Activated T-cell treated with anti-CD3 and anti-CD28 coated beads for 48 hours (primary cell): ENCODE data around the gene FOXK2.
"Not testable (repeated sequence)": the region's sequence is repeated elsewhere in the genome, so short reads cannot be mapped to it uniquely, and the experiment has no call there.

ENCODE experiments used
- DNase-seq: peaks from one replicate; pipeline ENCODE4 v3.0.0-alpha.2; 2020; ENCODE audit warnings: low read depth

FOXK2 gene

DNA sequence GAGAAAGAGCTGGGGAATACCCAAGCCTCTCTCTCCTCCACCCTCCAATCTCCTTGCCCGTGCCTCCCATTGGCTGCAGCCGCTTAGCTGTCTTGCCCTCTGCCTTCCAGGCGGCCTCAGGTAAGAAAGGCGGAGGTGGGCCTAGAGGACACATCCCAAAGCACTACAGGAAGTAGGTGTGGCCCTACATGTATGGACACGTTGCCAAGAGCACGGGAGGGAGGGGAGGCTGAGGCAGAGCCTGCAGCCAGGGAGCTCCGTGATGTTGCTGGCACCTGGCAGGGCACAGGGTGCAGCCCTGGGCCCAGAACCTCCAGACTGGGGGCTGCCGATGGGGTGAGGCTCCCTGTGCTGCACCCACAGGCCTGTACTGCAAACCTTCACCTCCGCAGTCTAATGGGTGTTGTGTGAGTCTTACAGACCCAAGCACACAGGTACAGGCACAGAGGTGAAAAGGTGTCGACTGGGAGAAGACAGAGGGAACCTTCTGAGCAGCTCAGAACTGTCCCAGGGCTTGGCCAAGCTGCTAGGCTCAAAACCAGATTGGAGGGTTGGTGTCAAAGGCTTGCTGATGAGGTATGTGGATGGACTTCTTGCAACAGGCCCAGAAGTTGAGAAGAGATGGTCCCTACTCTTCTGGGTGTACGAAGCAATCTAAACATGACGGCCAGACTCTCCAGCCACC, 23.5 kb upstream of the FOXK2 start:
- no peak for DNase-seq

DNA sequence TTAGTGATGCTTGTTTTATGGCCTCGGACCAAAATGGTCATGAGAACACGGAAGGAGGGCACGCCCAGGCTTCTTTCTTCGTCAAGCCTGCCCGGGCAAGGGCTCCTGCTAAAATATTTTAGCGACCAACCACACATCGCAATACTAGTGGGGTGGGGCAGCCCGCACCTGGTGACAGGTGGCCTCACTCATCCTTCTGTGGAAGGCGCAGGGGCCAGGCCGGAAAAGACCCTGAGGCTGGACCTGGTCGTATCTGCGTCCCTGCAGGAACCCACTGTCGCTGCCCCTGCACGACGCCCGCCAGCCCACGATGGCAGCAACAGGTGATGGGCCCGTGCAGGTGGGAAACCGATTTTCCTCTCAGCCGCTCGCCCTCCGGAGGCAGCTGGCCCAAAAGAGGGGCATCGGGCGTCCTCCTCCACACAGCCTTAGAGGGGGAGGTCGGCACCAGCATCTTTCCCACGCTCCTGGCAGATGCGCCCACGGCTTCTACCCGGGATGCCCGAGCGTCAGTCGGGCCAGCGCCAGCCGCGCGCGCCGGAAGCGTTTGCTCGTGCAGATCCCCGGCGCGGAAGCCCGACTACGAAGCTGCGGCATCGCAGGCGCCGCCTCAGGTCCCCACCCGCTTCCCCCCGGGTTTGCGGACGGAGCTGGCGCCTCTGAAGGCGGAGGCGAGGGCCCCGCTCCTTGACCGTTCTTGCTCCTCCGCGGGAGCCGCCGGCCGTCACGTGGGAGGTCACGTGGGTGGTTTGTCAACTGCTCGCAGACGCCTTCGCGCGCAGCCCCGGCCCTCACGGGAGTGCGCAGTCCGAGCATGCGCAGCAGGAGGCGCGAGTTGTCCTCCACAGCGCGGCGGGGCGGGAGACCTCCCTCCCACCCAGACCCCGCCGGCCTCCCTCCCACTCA, 22.8 kb upstream of the FOXK2 start:
- peak; percentile 90 for DNase-seq

DNA sequence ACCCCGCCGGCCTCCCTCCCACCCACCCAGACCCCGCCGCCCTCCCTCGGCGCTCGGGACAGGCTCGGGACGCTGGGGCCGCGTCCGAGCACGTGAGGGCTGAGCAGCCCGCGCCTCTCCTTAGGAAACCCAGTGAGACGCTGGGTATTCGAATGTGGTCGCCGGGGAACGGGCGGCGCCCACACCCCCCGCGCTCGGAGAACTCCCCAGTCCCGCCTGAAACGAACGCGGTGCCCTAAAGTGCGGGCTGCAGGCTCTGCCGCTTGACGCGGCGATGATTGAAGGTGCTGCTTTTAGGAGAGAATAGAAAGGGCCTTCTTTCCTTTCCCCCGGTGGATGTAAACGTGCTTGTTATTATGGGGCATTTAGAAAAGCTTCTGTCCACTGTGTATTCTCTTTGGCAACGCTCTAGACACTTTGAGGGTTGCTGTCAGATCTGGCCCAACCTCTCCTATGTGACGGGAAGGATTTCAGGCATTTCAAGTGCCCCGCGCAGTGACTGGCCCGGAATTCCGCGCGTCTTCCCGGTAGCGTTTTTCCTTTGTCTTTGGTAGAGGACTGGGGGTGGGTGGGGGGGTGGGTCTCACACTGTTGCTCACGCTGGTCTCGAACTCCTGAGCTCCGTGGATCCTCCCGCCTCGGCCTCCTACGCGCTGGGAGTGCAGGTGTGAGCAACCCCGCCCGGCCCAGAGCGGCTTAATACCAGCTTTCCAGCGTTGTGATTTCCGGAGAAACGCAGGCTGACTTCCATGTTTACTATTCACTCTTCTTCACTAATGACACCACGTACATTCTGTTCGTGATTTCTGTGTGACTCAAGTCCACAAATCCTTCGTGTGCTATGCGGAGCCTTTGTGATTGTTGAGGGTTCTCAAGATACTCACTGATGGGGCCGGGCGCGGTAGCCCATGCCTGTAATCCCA, 21.8 kb upstream of the FOXK2 start:
- DNase-seq: peak; percentile 15

DNA sequence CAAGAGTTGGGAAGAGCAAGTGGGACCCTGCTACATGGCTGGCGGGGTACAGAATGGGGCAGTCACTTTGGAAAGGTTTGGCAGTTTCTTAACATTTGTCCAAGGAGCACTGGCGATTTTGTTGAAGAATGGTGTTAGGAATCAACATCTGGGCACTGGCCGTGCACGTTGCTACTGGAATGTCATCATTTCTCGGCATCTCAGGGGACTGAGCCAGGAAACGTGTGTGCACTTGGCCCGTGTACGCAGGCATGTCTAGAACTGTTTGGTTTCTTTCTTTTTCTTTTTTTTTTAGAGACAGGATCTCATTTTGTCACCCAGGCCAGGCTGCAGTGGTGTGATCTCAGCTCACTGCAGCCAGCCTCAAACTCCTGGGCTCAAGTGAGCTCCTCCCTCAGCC, 17.3 kb upstream of the FOXK2 start:
- no peak for DNase-seq

DNA sequence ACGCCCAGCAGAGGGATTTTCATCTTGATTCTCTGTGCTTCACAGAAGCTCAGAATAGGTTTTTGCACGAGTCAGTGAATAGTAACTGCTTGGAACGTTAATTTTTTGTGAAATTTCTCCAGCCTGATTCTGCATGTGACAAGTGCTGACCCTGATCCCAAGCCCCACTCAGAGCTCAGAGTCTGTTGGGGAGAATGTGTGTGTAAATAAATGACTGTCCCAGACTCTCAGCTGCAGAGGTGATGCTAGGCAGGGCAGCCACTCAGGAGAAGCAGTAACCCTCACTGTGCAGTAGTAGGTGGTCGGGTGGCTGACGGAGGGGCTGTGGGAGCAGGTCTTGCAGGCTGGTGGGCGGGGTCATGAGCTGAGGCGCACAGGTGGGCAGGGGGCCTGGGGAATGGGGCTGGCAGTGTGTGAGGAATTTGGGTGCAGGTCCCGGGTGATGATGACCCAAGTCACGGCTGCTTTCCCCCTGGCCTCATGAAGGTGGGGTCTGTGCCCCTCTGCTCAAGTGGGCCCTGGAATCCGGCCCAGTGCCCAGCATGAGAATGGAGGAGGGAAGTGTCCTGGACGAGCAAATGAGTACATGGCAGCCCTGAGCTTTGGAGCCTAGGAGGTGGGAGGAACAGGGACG, 16.3 kb upstream of the FOXK2 start:
- no peak for DNase-seq

DNA sequence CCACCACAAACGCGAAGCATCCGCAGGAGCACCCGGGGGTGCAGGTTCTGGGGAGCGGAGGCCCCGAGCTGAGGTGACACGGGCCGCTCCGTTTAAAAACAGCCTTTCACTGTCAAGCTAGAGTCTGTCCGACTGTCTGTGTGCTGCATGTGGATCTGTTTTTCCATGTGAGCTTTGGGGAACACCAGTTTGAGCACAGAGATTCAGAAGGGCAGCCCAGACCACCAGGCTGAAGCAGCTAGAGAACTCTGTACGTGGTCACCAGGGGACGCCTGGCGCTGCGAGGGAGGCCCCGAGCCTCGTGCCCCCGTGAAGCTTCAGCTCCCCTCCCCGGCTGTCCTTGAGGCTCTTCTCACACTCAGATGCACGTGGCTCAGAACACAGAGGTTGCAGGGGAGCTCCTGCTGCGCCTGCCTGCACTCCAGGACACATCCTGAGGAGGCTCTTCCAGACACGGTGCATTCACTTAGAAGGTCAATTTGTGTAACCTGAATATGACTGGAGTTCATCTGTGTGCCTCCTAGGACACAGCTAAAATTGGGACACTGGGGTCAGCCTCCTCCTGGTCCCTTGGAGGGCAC, 15.7 kb upstream of the FOXK2 start:
- no peak for DNase-seq

DNA sequence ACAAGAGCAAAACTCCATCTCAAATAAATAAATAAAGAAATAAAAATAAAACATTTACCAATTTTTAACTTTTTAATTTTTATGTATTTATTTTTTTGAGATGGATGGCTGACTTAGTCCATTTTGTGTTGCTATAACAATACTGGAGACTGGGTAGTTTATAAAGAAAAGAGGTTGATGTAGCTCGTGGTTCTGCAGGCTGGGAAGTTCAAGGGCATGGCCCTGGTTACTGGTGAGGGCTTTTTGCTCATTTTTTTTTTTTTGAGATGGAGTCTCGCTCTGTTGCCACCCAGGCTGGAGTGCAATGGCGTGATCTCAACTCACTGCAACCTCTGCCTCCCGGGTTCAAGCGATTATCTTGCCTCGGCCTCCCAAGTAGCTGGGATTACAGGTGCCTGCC, 14.2 kb upstream of the FOXK2 start:
- no peak for DNase-seq

DNA sequence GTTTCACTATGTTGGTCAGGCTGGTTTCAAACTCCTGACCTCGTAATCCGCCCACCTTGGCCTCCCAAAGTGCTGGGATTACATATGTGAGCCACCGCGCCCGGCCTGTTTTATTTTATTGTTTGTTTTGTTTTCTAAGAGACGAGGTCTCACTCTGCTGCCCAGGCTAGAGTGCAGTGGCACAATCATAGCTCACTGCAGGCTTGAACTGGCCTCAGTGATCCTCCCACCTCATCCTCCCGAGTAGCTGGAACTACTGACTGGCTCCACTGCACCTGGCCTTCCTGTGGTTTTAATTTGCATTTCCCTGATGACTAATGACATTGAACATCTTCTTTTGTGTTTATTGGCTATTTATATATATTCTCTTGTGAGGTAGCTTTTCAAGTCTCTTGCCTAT, 13.1 kb upstream of the FOXK2 start:
- peak; percentile 40 for DNase-seq

DNA sequence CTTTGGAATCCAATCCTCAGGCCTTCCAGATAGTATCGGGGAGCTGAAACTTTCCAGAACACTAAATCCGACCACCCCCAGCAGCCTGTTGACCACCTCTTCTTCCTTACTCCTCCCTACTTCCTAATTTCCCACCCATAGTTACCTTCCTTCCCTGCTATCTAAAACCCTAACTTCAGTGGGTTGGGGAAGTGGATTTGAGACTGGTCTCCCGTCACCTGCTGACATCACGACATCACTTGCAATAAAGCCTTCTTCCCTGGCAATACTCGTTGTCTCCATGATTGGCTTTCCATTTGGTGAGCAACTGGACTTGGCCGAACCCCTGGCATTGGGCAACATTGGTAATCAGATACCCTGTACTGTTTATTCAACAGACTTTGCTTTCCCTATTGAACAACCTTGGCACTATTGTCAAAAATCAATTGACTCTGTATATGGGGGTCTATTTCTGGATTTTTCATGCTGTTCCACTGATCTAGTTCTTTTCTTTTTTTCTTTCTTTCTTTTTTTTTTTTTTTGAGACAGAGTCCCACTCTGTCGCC, 11.8 kb upstream of the FOXK2 start:
- DNase-seq: no peak

DNA sequence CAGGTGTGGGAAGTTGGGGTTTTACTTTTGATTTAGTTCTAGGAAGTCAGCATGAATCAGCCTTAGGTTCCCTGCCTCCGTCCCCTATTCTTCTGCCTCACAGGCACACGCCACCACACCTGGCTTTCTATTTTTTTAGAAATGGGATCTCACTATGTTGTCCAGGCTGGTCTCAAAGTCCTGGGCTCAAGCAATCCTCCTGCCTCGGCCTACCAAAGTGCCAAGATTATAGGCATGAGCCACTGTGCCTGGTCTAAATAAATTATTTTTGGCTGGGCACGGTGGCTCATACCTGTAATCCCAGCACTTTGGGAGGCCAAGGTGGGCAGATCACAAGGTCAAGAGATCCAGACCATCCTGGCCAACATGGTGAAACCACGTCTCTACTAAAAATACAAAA, 7.9 kb upstream of the FOXK2 start:
- DNase-seq: not testable (repeated sequence)

DNA sequence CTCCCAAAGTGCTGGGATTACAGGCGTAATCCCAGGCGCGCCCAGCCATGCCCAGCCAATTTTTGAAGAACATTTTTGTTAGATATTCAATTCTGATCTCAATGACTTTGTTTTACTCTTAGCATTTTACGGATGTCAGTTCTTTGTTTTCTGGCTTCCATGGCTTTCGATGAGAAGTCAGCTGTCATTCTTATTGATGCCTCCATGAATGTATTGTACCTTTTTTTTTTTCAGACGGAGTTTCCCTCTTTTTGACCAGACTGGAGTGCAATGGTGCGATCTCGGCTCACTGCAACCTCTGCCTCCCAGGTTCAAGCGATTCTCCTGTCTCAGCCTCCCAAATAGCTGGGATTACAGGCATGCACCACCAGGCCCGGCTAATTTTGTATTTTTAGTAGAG, 5.7 kb upstream of the FOXK2 start:
- DNase-seq: not testable (repeated sequence)

DNA sequence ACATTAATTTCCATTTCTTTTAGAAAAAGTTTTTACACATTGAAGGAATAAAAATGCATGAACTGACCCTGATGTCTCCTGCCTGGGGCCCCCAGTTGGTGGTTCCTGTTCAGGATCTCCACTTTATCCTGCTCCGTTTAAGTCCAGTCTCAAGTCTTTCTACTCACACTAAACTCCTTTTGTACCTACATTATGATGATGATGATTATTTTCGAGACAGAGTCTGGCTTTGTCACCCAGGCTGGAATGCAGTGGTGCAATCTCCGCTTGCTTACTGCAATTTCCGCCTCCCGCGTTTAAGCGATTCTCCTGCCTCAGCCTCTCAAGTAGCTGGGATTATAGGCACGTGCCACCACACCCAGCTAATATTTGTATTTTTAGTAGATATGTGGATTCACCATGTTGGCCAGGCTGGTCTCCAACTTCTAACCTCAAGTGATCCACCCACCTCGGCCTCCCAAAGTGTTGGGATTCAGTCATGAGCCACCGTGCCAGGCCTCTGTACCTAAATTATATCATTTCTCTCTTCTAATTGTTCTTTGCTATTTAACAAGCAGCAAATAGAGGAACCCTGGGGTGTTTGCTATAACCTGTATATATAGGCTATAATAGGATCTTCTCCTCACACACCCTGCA, 2.2 kb upstream of the FOXK2 start:
- no peak for DNase-seq

DNA sequence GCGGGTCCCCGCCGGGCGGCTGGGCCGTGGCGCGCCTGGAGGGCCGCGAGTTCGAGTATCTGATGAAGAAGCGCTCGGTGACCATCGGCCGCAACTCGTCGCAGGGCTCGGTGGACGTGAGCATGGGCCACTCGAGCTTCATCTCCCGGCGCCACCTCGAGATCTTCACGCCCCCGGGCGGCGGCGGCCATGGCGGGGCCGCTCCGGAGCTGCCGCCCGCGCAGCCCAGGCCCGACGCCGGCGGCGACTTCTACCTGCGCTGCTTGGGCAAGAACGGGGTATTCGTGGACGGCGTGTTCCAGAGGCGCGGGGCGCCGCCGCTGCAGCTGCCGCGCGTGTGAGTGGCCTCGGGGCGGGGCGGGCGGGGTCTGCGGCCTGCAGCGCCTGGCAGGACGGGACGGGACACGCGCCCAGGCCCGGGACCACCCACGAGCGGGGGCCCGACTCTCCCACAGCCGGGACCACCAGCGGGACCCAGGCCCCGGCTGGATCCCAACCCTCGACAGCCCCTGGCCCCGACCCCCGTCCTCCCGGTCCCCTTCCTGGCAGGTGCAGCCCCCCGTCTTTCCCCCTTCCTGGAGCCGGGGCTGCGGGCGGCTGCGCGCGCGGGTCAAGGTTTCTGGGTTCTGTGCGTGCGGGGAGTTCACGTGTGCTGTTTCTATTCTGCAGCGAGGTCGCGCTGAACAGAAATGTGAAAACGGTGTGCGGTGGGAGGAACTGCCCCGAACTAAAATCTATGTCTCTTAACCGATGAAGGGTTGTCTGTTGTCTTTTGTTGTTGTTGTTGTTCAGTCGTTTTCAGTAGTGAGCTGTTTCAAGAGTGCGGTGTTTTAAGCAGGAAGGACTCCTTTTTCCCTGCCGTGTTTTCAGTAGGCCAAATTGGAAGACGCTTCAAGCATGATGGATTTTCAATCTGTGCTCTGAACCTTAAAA, 705 bp downstream of the FOXK2 start:
- DNase-seq: peak; percentile 35

DNA sequence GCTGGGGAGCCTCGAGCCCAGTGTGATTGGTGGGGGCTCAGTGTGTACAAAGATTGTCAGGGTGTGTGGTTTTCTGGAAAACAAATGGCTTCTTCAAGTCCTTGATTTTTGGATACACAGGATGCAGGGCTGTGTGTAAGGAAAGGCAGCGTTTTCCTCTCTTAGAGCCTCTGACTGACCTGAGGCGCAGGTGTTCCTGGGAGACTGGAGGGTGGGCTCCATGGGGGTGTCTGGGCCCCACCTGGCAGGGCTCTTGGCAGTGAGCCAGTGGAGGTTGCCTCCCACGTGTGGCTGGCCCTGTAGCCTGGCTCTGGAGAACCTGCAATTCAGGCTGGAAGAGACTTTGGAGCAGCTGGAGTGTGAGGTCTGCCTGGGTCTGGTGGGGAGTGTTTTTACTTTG, 5.0 kb downstream of the FOXK2 start:
- no peak for DNase-seq

DNA sequence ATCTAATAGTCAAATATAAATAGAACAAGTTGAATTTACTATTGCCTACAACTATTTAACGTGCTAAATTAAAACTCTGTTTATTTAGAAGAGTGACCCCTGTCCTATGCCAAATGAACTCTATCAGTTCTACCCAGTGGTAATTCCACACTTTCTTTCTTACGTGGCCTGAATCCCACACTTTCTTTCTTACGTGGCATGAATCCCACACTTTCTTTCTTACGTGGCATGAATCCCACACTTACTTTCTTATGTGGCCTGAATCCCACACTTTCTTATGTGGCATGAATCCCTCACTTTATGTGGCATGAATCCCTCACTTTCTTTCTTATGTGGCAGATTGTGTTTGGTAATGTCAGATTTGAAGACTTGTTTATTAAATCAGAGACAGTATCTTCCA, 6.2 kb downstream of the FOXK2 start:
- DNase-seq: no peak

DNA sequence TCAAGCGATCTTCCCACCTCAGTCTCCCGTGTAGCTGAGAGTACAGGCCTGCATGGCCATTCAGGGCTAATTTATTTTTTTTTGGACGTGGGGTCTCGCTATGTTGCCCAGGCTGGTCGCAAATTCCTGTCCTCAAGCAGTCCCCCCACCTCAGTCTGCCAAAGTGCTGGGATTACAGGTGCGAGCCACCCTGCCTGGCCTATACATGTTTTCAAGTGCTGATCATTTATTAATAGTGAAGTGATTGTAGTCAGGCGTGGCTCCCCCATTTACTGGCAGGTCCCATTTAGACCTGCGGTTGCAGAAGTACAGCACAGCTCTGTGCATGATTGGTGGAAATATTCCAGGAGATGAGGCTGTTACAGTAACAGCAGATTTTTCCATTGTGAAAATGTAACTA, 8.4 kb downstream of the FOXK2 start:
- DNase-seq: no peak

DNA sequence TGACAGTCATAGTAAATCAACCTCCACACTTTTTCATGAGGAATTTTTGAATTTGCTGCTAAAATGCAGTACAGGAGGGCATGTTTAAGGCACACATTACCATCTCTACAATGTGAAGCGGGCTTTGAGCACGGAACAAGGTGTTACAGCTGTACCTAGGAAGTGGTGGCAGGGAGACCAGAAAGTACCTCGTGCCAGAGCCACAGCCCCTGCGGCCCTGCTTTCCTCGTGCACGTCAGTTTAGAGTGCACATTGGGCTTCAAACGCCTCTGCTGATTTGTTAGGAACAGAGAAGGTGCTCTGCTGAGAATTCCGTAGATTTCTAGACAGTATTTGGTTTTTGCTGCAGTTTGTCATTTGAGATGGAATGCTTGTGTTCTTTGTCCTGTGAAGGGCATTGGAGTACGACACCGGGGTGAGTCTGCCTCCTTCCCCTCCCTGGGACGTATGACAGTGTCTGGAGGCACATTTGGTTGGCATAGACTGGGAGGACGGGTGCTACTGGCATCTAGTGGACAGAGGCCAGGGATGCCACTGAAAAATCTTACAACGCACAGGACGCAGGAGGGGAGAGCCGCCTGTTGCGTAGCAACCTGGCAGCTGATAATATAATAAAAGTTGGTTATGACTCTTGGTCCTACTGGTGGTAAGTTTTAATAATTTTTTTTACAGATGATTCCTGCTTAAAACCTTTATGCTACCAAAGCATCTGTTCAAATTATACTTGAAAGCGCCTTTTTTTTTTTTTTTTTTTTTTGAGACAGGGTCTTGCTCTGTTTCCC, 9.1 kb downstream of the FOXK2 start:
- no peak for DNase-seq

DNA sequence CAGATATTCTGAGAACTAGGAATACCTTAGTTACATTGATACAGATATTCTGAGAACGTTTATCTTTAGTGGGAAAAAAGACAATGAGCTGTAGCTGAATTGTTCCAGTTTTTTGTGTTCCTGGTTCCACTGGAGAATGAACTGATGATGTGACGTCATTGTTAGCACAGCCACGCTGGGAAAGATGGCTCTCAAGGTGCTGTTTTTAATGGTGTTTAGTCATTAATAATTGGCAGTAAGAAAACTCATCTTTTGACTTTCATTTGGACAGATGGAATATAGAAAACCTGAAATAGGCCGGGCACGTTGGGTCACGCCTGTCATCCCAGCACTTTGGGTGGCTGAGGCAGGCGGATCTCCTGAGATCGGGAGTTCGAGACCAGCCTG, 10.4 kb downstream of the FOXK2 start:
- DNase-seq: no peak

DNA sequence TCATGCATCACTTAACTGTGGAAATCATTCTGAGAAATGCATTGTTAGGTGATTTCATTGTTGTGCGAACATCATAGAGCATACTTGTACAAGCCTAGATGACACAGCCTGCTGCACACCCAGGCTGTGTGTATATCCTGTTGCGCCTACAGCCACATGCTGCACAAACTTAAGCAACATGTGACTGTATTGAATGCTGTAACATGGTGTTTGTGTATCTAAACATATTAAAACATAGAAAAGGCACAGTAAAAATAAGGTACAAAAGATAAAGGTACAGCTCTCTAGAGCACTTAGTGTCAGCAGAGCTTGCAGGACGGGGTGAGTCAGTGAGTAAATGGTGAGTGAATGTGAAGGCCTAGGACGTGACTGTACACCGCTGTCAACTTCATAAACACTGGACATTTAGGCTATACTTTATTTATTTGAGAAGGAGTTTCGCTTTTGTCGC, 11.9 kb downstream of the FOXK2 start:
- DNase-seq: no peak
